IMR-90 (cell line): ENCODE measurements around the gene AKAP6. TPM values are rescaled to one million over a fixed set of nuclear protein-coding genes. Genes with fewer than 3 reads are reported as not detected.

Experiments used
- ATAC-seq: fragments of 200-7000 bp; cut with Tn5 transposase; 2 replicates; pipeline ENCODE4 v1.9.1; 2020; ENCODE audit warnings: low read depth, mild to moderate bottlenecking, moderate library complexity
- BruUV-seq: library from RNA; stranded (reverse); fragments of 400-500 nt; replicated peaks from 2 replicates; lab custom pipeline; 2021; lab: Mats Ljungman, UMichigan
- CTCF ChIA-PET: fragments of 300-600 bp; formaldehyde crosslinking; extraction: SDS; loops from one replicate; lab custom pipeline; 2021; ENCODE audit warnings: antibody characterized with exemption; lab: Yijun Ruan, JAX
- POLR2A ChIA-PET: fragments of 300-600 bp; sonication (Branson Sonifier 250); formaldehyde crosslinking; loops from one replicate; lab custom pipeline; 2022; ENCODE audit warnings: antibody characterized with exemption; ENCODE audit not compliant: unreplicated experiment; lab: Charles Lee
- DNase-seq: peaks from one replicate; pipeline ENCODE4 v3.0.0; 2013
- H2AFZ ChIP-seq: replicated peaks from 2 replicates; pipeline ENCODE3; 2013; ENCODE audit warnings: low read length, mild to moderate bottlenecking; ENCODE audit not compliant: poor library complexity
- H2AK5ac ChIP-seq: 2 replicates; pipeline ENCODE4 v1.6.1; 2013; ENCODE audit warnings: low read depth, low read length, inconsistent platforms
- H2AK9ac ChIP-seq: replicated peaks from 2 replicates; pipeline ENCODE3; 2013; ENCODE audit warnings: mild to moderate bottlenecking, low read depth, low read length, moderate library complexity; ENCODE audit not compliant: poor library complexity
- H2BK120ac ChIP-seq: 2 replicates; pipeline ENCODE4 v1.6.1; 2013; ENCODE audit warnings: low read depth, low read length, inconsistent platforms
- H2BK15ac ChIP-seq: 3 replicates; pipeline ENCODE4 v1.6.1; 2013; ENCODE audit warnings: low read depth, low read length, inconsistent platforms
- H2BK20ac ChIP-seq: 2 replicates; pipeline ENCODE4 v1.6.1; 2013; ENCODE audit warnings: low read depth, mild to moderate bottlenecking, inconsistent platforms, low read length, moderate library complexity
- H2BK5ac ChIP-seq: 2 replicates; pipeline ENCODE4 v1.6.1; 2013; ENCODE audit warnings: mild to moderate bottlenecking, low read depth, low read length, inconsistent platforms; ENCODE audit not compliant: poor library complexity, severe bottlenecking
- H3K14ac ChIP-seq: replicated peaks from 2 replicates; pipeline ENCODE4 v1.6.1; 2013; ENCODE audit warnings: low read depth, low read length, inconsistent platforms
- H3K18ac ChIP-seq: 2 replicates; pipeline ENCODE4 v1.6.1; 2013; ENCODE audit warnings: low read depth, low read length, control low read depth
- H3K23ac ChIP-seq: 2 replicates; pipeline ENCODE4 v1.6.1; 2013; ENCODE audit warnings: low read depth, low read length, inconsistent platforms
- H3K27ac ChIP-seq: 2 replicates; pipeline ENCODE4 v1.5.1; 2013; ENCODE audit warnings: mild to moderate bottlenecking, control low read depth, low read length; ENCODE audit not compliant: insufficient read depth
- H3K27me3 ChIP-seq: 2 replicates; pipeline ENCODE4 v1.6.1; 2013; ENCODE audit warnings: low read length; ENCODE audit not compliant: control insufficient read depth, insufficient read depth
- H3K36me3 ChIP-seq: 2 replicates; pipeline ENCODE4 v1.6.1; 2013; ENCODE audit warnings: low read length, mixed read lengths; ENCODE audit not compliant: control insufficient read depth, insufficient read depth
- H3K4ac ChIP-seq: 2 replicates; pipeline ENCODE4 v1.6.1; 2013; ENCODE audit warnings: low read depth, low read length, inconsistent platforms
- H3K4me1 ChIP-seq: 2 replicates; pipeline ENCODE4 v1.6.1; 2013; ENCODE audit warnings: low read length, mixed read lengths; ENCODE audit not compliant: control insufficient read depth, insufficient read depth
- H3K4me2 ChIP-seq: 2 replicates; pipeline ENCODE4 v1.6.1; 2013; ENCODE audit warnings: low read depth, mild to moderate bottlenecking, control low read depth, low read length, moderate library complexity
- H3K4me3 ChIP-seq: 2 replicates; pipeline ENCODE4 v1.5.1; 2013; ENCODE audit warnings: low read depth, mild to moderate bottlenecking, control low read depth, low read length, moderate library complexity; ENCODE audit not compliant: insufficient read depth
- H3K56ac ChIP-seq: 2 replicates; pipeline ENCODE4 v1.6.1; 2013; ENCODE audit warnings: low read length, inconsistent platforms; ENCODE audit not compliant: insufficient read depth; ENCODE audit errors: extremely low read depth
- H3K79me1 ChIP-seq, 2 experiments: 2 replicates each; pipeline ENCODE4 v1.6.1; 2013; ENCODE audit warnings: low read length in 2 of 2, inconsistent platforms in 1 of 2, low read depth in 1 of 2
- H3K9ac ChIP-seq: 2 replicates; pipeline ENCODE4 v1.6.1; 2013; ENCODE audit warnings: low read depth, low read length, control low read depth
- H3K9me1 ChIP-seq: 2 replicates; pipeline ENCODE4 v1.6.1; 2013; ENCODE audit warnings: low read length, inconsistent platforms; ENCODE audit not compliant: insufficient read depth
- H3K9me3 ChIP-seq: 2 replicates; pipeline ENCODE4 v1.6.1; 2013; ENCODE audit warnings: low read length; ENCODE audit not compliant: control insufficient read depth, insufficient read depth
- H4K20me1 ChIP-seq: 2 replicates; pipeline ENCODE4 v1.6.1; 2013; ENCODE audit warnings: low read length, inconsistent platforms; ENCODE audit not compliant: insufficient read depth
- H4K5ac ChIP-seq: 2 replicates; pipeline ENCODE4 v1.6.1; 2013; ENCODE audit warnings: mild to moderate bottlenecking, low read depth, low read length, control low read depth
- H4K8ac ChIP-seq, 2 experiments: 2 replicates each; pipeline ENCODE4 v1.6.1; 2013; ENCODE audit warnings: low read depth in 2 of 2, low read length in 2 of 2, control low read depth in 1 of 2, inconsistent platforms in 1 of 2
- H4K91ac ChIP-seq: 2 replicates; pipeline ENCODE4 v1.6.1; 2013; ENCODE audit warnings: low read depth, low read length, inconsistent platforms; ENCODE audit not compliant: insufficient read depth
- MAZ ChIP-seq: IDR thresholded peaks from 2 replicates; pipeline ENCODE4 v1.6.1; 2012; ENCODE audit warnings: low read depth, mild to moderate bottlenecking, low read length, improper control_type of control experiment, moderate library complexity, borderline replicate concordance
- NFE2L2 ChIP-seq: fragments of 150-350 bp; IDR thresholded peaks from 2 replicates; pipeline ENCODE4 v1.6.1; 2016; ENCODE audit warnings: low read depth, mild to moderate bottlenecking, low read length
- RCOR1 ChIP-seq: IDR thresholded peaks from 2 replicates; pipeline ENCODE4 v1.6.1; 2012; ENCODE audit warnings: mild to moderate bottlenecking, low read length, improper control_type of control experiment; ENCODE audit not compliant: insufficient replicate concordance
- WGBS, 2 experiments: methylation state at CpG; one replicate each; pipeline versions ENCODE4 v1.1.5 to v1.1.7; 2013; ENCODE audit warnings: missing lambda C conversion rate in 2 of 2; ENCODE audit not compliant: insufficient read length in 1 of 2; ENCODE audit errors: extremely low coverage in 2 of 2; 5-methylcytosine and 5-hydroxymethylcytosine counted together
- dilution Hi-C: fragments of 300-500 bp; cut with HindIII; formaldehyde crosslinking; loops from one replicate; pipeline ENCODE4 v1.14.3; 2018; ENCODE audit warnings: low sequenced_read_pairs; ENCODE audit not compliant: unreplicated experiment
- in situ Hi-C: fragments of 300-500 bp; cut with MboI; formaldehyde crosslinking; loops from 3 replicates; pipeline ENCODE4 v1.14.3; 2019; ENCODE audit warnings: low sequenced_read_pairs, inconsistent platforms, mixed read lengths
- intact Hi-C: fragments of 100-400 bp; cut with micrococcal nuclease; formaldehyde crosslinking; loops from 2 replicates; pipeline ENCODE4 v1.10.0; 2022
- polyA plus RNA-seq, 3 experiments: library from polyadenylated mRNA; depleted of rRNA; stranded (reverse); fragments of >200 nt; gene quantifications; 2 replicates each; pipeline ENCODE4 v1.2.3, GENCODE V29; 2012; ENCODE audit warnings: low replicate concordance in 1 of 3
- total RNA-seq: library from RNA; depleted of rRNA; stranded (reverse); fragments of >200 nt; gene quantifications from 2 replicates; pipeline ENCODE4 v1.2.3, GENCODE V29; 2012

AKAP6 gene
- total and polyA plus RNA-seq, 2 of the 4 experiments (the other 2 are of a cell fraction): 0.22 to 1.6 TPM

GRCh38 chr14:32688941-32689340 lies 359.8 kb downstream of the AKAP6 start:
- Histone ChIP-seq H3K27ac (no peak overlapping the region), H2AK9ac (no peak overlapping the region), H3K4me2 (no peak overlapping the region), H2AFZ (no peak overlapping the region), H3K9me3 (no peaks in the 10 kb centered on the region), H4K20me1 (no peaks in the 10 kb centered on the region), H4K8ac (no peak overlapping the region), H3K56ac (no peak overlapping the region), H3K9ac (no peak overlapping the region), H3K4ac (no peak overlapping the region), H3K9me1 (no peaks in the 10 kb centered on the region), H2BK120ac (no peak overlapping the region), H3K36me3 (no peaks in the 10 kb centered on the region), H3K4me3 (no peak overlapping the region), H2BK15ac (no peak overlapping the region), H4K91ac (no peak overlapping the region), H4K5ac (no peak overlapping the region), H2BK20ac (no peak overlapping the region), H3K23ac (no peak overlapping the region), H3K4me1 (peaks cover 4% of the 10 kb centered on the region; the same call in 1 of the 2 replicates), H2AK5ac (no peak overlapping the region), H3K79me1 (no peaks in the 10 kb centered on the region), H2BK5ac (no peak overlapping the region), H3K18ac (no peak overlapping the region), H3K14ac (no peak overlapping the region), H3K27me3 (no peaks in the 10 kb centered on the region)
- no peak for ATAC-seq
- dilution Hi-C loops (no loop called here), in situ Hi-C loops (no loop called here), intact Hi-C loops (no loop called here)
- CTCF ChIA-PET: no interaction called here
- BruUV-seq: no TSS peak
- TF ChIP-seq RCOR1 (no peak), NFE2L2 (no peak), MAZ (no peak)
- DNase-seq: no peak
- POLR2A ChIA-PET: no interaction called here
- WGBS, 2 experiments: no CpG with 5 or more reads among the region's 2 CpGs
